SU-DHL-6 (cell line): ENCODE data around the gene PPFIBP2.

Source experiments
- H2AFZ ChIP-seq: fragments of 200-600 bp; sonication (generic); 2 replicates; pipeline ENCODE4 v1.6.1; 2014; ENCODE audit warnings: low read depth, mild to moderate bottlenecking, moderate library complexity, mixed read lengths, antibody characterized with exemption, low read length; ENCODE audit not compliant: severe bottlenecking
- H3F3A ChIP-seq: fragments of 200-600 bp; shearing (Covaris generic); 2 replicates; pipeline ENCODE4 v1.6.0; 2016; ENCODE audit warnings: antibody characterized with exemption, mild to moderate bottlenecking; ENCODE audit not compliant: insufficient read depth
- H3K27ac ChIP-seq: fragments of 200-600 bp; sonication (generic); 2 replicates; pipeline ENCODE4 v1.5.1; 2016; ENCODE audit warnings: low read depth, mild to moderate bottlenecking, low read length, moderate library complexity, mixed read lengths
- H3K27me3 ChIP-seq: fragments of 200-600 bp; sonication (generic), shearing (Covaris generic); 2 replicates; pipeline ENCODE4 v1.6.0; 2014; ENCODE audit warnings: mild to moderate bottlenecking, low read length
- H3K36me3 ChIP-seq: fragments of 200-600 bp; sonication (generic); 2 replicates; pipeline ENCODE4 v1.6.1; 2014; ENCODE audit warnings: mild to moderate bottlenecking, low read length, mixed read lengths
- H3K4me2 ChIP-seq: fragments of 300-600, 200-600 bp; shearing (Covaris generic), sonication (generic); 2 replicates; pipeline ENCODE4 v1.6.0; 2014; ENCODE audit warnings: low read length, low read depth, mild to moderate bottlenecking; ENCODE audit not compliant: poor library complexity, severe bottlenecking
- H3K4me3 ChIP-seq: fragments of 200-600 bp; sonication (generic); 2 replicates; pipeline ENCODE4 v1.5.1; 2014; ENCODE audit warnings: antibody characterized with exemption, low read length, mild to moderate bottlenecking, mixed read lengths; ENCODE audit not compliant: insufficient read depth, poor library complexity, severe bottlenecking
- H3K79me2 ChIP-seq: fragments of 200-600 bp; sonication (generic); 2 replicates; pipeline ENCODE4 v1.6.1; 2014; ENCODE audit warnings: mild to moderate bottlenecking, low read length, moderate library complexity; ENCODE audit not compliant: insufficient read depth
- H3K9ac ChIP-seq: fragments of 200-600 bp; sonication (generic); 2 replicates; pipeline ENCODE4 v1.7.0; 2014; ENCODE audit warnings: mild to moderate bottlenecking, low read length
- H3K9me2 ChIP-seq: fragments of 200-600 bp; sonication (generic); replicated peaks from 2 replicates; pipeline ENCODE4 v1.6.1; 2014; ENCODE audit warnings: low read length; ENCODE audit not compliant: insufficient read depth
- H3K9me3 ChIP-seq: fragments of 200-600 bp; sonication (generic); 2 replicates; pipeline ENCODE4 v1.6.1; 2014; ENCODE audit warnings: low read length, mixed read lengths; ENCODE audit not compliant: insufficient read depth
- H4K20me1 ChIP-seq: fragments of 200-600 bp; sonication (generic); 2 replicates; pipeline ENCODE4 v1.6.1; 2014; ENCODE audit warnings: low read depth, mild to moderate bottlenecking, antibody characterized with exemption, low read length, moderate library complexity, mixed read lengths
- CTCF ChIP-seq: fragments of 200-600 bp; sonication (generic); IDR thresholded peaks from one replicate; pipeline ENCODE4 v1.5.1; 2017; ENCODE audit warnings: antibody characterized with exemption, mild to moderate bottlenecking, low read length, moderate library complexity; ENCODE audit not compliant: insufficient read depth, poor library complexity, severe bottlenecking
- EZH2phosphoT487 ChIP-seq: fragments of 200-600 bp; sonication (generic), shearing (Covaris generic); conservative IDR thresholded peaks from 2 replicates; pipeline ENCODE4 v1.6.1; 2018; ENCODE audit warnings: mild to moderate bottlenecking, antibody characterized with exemption, low read length, moderate library complexity, mixed read lengths

The PPFIBP2 gene

GRCh38 chr11:7576726-7577290, 63.0 kb downstream of the PPFIBP2 start:
- no peaks in the 10 kb centered on the region for H3K9me2 ChIP-seq
- no peak overlapping the region for H3K27ac ChIP-seq
- no peaks in the 10 kb centered on the region for H3K79me2 ChIP-seq
- TF ChIP-seq CTCF, result no peak
- TF ChIP-seq EZH2phosphoT487, result no peak
- H4K20me1 ChIP-seq, result no peaks in the 10 kb centered on the region
- H3K4me2 ChIP-seq, result no peak overlapping the region
- no peaks in the 10 kb centered on the region for H3F3A ChIP-seq
- no peaks in the 10 kb centered on the region for H3K9me3 ChIP-seq
- no peak overlapping the region for H3K9ac ChIP-seq
- no peaks in the 10 kb centered on the region for H3K36me3 ChIP-seq
- H2AFZ ChIP-seq, result no peak overlapping the region
- no peak overlapping the region for H3K4me3 ChIP-seq
- no peaks in the 10 kb centered on the region for H3K27me3 ChIP-seq

GRCh38 chr11:7577291-7578190, 63.7 kb downstream of the PPFIBP2 start:
- Histone ChIP-seq H3K9me3 (no peaks in the 10 kb centered on the region), H3K79me2 (no peaks in the 10 kb centered on the region), H3K9ac (no peak overlapping the region), H3K4me2 (no peak overlapping the region), H2AFZ (no peak overlapping the region), H3K36me3 (no peaks in the 10 kb centered on the region), H3K27me3 (no peaks in the 10 kb centered on the region), H3K27ac (no peak overlapping the region), H3K9me2 (no peaks in the 10 kb centered on the region), H3F3A (no peaks in the 10 kb centered on the region), H3K4me3 (no peak overlapping the region), H4K20me1 (no peaks in the 10 kb centered on the region)
- TF ChIP-seq EZH2phosphoT487, result no peak

GRCh38 chr11:7578276-7578955, 64.6 kb downstream of the PPFIBP2 start:
- no peaks in the 10 kb centered on the region for H3K9me2 ChIP-seq
- no peak overlapping the region for H3K9ac ChIP-seq
- no peaks in the 10 kb centered on the region for H3K9me3 ChIP-seq
- H3K79me2 ChIP-seq, result no peaks in the 10 kb centered on the region
- no peaks in the 10 kb centered on the region for H4K20me1 ChIP-seq
- no peak overlapping the region for H2AFZ ChIP-seq
- TF ChIP-seq EZH2phosphoT487, result no peak
- no peak for TF ChIP-seq CTCF
- no peak overlapping the region for H3K27ac ChIP-seq
- no peaks in the 10 kb centered on the region for H3K27me3 ChIP-seq
- H3F3A ChIP-seq, result no peaks in the 10 kb centered on the region
- no peak overlapping the region for H3K4me3 ChIP-seq
- H3K4me2 ChIP-seq, result no peak overlapping the region
- H3K36me3 ChIP-seq, result no peaks in the 10 kb centered on the region
